ENCODE measurements around the gene SH3PXD2A. TPM values are rescaled to one million over a fixed set of nuclear protein-coding genes. Genes with fewer than 3 reads are reported as not detected.
A peak's percentile ranks its signal among the peaks of the same experiment; 100 is the strongest.

The SH3PXD2A gene, protein sequence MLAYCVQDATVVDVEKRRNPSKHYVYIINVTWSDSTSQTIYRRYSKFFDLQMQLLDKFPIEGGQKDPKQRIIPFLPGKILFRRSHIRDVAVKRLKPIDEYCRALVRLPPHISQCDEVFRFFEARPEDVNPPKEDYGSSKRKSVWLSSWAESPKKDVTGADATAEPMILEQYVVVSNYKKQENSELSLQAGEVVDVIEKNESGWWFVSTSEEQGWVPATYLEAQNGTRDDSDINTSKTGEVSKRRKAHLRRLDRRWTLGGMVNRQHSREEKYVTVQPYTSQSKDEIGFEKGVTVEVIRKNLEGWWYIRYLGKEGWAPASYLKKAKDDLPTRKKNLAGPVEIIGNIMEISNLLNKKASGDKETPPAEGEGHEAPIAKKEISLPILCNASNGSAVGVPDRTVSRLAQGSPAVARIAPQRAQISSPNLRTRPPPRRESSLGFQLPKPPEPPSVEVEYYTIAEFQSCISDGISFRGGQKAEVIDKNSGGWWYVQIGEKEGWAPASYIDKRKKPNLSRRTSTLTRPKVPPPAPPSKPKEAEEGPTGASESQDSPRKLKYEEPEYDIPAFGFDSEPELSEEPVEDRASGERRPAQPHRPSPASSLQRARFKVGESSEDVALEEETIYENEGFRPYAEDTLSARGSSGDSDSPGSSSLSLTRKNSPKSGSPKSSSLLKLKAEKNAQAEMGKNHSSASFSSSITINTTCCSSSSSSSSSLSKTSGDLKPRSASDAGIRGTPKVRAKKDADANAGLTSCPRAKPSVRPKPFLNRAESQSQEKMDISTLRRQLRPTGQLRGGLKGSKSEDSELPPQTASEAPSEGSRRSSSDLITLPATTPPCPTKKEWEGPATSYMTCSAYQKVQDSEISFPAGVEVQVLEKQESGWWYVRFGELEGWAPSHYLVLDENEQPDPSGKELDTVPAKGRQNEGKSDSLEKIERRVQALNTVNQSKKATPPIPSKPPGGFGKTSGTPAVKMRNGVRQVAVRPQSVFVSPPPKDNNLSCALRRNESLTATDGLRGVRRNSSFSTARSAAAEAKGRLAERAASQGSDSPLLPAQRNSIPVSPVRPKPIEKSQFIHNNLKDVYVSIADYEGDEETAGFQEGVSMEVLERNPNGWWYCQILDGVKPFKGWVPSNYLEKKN
- total RNA-seq (2014; rRNA removed; shearing (Covaris generic)) = 9.7 and 10.7 TPM in 2 replicates

DNA sequence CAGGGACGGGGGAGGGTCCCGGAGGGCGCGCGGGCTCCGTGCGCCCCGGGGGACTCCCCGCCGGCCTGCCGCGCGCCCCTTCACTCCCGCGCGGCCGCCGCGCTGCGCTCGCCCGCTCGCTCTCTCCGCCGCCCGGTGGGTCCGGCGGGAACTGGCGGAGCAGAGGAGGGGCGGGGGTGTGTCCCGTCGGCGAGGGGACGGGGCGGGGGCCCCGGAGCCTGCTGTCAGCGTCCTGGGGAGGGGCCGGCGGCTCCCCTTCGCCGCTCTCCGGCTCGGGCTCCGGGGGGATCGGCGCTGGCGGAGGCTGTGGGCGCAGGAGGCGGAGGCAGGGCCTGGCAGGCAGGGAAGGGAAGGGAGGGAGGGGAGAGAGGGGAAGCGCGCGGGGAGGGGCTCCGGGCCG lies at the start of gene SH3PXD2A:
Gene SH3PXD2A (minus strand): TSS at position 153 of the 400 bp plus-strand sequence. CDS start 310 bp downstream, outside the sequence.
- DNase-seq (ENCODE audit: low read depth) = peak; percentile 58

DNA sequence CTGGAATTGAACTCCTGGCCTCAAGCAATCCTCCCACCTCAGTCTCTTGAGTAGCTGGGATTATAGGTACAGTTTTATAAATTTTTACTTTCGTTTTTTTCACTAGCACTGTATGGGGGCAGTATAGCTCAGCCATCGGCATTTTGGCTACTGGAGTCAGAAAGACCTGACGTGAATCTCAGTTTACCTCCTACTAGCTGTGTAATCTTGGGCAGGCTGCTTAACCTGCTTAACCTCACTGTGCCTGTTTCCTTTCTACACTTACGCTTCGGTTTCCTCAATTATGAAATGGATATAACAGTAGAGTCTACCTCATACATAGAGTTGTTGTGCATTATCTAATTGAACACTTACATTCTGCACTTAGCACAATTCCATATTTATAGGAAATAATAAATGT lies 45.9 kb upstream of the SH3PXD2A start:
- no peak for DNase-seq (ENCODE audit: low read depth)

DNA sequence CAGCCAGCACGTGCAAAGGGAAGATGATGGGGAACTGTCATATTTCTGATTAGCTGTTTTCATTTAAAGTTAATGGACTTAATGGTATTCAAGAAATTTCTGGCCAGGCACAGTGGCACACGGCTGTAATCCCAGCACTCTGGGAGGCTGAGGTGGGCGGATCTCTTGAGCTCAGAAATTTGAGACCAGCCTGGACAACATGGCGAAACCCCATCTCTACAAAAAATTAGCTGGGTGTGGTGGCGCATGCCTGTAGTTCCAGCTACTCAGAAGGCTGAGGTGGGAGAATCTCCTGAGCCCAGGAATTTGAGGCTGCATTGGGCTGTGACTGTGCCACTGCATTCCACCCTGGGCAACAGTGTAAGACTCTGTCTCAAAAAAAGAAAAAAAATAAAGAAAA lies 43.9 kb upstream of the SH3PXD2A start:
- DNase-seq (ENCODE audit: low read depth) = no peak

DNA sequence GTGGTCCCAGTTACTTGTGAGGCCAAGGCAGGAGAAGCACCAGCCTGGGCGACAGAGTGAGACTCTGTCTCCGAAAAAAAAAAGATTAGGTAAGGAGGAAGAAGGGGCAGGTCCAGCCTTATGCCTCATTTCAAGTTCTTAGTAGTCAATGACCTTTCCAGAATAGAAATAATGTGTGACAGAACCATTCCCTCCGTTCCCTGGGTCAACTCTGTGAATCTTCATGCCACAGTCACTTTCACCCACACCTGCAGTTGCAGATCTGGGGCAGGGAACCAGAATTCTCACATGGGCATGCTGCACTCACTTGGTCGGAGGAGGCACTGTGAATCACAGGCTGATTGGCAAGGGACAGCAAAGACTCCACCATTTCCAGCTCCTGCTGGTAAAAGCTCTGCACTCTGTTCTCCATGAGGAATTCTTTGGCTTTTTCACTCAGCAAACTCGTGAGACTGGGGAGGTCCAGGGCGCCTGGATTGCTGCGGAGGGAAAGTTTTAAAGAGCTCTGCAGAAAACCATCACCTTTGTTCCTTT lies 41.9 kb upstream of the SH3PXD2A start:
- no peak for DNase-seq (ENCODE audit: low read depth)

DNA sequence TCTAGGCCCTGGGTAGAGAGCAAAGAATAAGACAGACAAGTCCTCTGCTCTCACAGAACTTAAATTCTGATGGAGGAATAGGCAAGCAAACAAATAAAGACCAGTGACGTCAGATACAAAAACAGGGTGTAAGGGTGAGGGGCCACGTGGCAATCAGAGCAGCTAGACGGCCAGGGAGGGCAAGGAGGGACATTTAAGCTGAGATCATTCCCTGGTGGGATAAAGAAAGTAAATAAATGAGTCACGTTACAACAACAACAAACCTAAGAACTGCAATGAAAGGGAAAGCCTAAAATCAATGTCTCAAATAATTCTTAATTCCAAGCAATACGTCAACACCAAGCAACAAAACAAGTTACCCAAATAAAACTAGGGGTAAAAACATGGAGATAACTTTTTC lies 40.8 kb upstream of the SH3PXD2A start:
- DNase-seq (ENCODE audit: low read depth) = no peak

DNA sequence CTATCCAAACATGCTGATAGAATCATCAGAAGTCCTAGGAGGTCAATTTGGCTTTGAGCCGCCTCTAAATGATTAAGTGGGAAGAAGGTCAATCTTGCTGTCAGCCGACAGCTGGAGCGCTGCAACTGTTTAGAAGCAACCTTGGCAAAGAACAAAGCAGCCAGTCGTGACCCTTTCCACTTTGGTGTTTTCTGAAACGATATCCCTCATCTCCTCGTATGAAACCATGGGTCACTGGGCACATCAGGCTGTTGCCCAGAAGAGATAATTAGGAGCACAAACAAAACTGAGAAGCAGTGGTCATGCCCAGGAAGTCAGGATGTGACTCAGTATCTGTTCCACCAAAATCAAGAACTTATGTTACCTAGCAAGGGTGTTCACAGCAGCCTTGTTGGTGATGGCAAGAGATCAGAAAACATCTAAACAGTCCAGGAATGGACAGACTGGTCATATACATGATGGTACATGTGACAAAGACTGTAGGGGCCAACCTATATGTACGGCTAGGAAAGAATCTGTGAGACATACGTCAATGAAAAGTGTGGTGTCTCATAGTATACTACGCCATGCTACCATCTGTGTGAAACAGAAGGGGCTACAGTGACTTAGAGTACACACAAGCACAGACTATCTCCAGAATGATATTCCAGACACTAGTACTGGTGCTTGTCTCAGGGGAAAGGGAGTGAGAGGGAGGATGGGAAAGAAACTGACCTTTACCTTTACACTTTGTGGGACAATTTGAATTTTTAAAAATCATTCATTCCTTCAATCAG lies 40.2 kb upstream of the SH3PXD2A start:
- DNase-seq (ENCODE audit: low read depth) = peak; percentile 99

DNA sequence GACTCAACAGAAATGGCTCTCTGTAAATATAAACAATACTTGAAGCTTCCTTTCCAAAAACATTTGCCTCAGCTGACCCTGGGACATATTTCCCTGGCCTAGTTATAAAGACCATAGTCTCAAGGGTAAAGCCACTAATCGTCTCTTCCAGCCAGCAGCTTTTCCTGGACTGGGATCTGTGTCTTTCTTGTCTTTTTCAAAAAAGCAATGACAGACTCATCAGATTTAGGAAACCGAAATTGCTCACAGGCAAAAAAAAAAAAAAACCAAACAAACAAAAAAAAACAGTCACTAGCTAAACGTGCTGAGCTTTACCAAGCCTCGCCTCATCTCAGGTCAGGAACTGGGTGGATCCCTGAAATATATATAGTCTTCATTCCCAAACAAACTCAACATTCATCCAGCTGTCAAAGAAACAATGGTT lies 39.1 kb upstream of the SH3PXD2A start:
- peak; percentile 75 for DNase-seq (ENCODE audit: low read depth)

DNA sequence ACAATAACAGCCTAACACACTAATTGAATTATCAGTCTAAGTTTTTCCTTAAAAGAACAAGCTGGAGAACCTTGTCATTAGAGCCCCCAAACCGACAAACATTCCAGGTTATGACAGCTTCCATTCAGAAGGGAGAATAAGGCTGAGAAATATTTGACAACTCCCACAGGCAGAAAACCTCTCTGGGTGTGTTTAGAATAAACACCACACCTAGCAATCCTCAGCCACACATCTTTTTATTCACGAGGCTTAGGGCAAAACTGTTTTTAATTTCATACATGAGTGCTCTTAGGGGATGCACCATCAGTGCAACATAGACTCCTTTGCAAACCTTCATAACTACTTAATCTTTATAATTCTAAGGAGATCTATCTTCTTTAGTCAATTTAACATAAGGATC lies 38.4 kb upstream of the SH3PXD2A start:
- DNase-seq (ENCODE audit: low read depth) = peak; percentile 36

DNA sequence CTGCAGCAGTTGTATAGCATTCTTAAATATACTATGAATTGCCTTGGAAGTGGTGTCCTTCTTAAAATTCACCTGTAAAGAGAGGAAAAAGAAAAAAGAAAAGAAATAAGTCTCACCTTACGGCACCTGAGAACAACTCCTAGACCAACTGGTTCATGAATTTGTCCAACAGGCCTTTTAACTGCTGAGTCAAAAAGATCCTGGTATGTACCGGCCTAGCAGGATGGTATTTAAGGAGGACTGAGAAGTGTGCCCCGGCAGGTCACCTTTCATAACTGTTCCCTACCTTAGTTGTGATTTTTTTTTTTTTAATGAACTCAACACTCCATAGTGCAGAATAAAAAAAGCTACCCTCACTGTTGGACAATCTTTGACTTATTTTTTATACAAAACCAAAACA lies 36.8 kb upstream of the SH3PXD2A start:
- DNase-seq (ENCODE audit: low read depth) = no peak

DNA sequence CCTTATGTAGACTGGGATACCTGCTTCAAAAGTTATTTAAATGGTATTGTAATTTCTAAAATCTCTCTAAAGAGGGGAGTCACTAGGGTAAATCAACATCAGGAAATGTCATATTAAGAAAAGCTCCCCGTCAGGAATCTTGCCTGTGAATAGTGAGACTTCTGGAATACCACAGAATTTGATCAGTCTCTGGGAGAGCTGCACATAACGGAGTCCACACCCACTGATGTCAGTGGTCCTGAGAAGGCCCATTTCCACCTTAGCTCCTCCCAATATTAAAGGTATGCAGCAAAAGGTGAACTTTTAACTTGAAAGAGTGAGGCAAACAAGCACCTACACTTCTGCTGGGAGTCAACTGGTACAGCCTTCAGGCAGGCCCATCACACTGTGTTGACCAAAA lies 35.3 kb upstream of the SH3PXD2A start:
- DNase-seq (ENCODE audit: low read depth) = no peak

DNA sequence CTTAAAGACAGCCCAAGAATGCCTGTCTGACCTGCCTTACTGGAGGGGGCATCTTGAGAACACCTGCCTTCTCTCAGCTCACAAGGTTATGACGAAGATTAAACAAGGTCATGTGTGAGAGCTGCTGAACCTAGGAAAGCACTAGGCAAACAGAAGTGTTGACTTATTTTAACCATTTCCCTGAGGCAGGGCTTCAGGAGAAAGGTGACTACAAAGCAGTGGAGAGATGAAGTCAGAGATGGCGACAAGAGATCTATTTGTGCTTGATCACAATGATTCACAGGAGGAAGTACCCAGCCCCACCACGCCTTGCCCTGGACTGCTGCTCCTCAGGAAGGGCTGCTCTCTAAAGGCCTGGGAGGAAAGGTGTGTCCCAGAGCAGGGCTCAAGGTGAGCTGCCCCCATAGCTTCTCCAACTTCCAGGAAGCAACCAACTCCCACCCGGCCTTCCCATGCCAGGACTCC lies 34.9 kb upstream of the SH3PXD2A start:
- DNase-seq (ENCODE audit: low read depth) = no peak

DNA sequence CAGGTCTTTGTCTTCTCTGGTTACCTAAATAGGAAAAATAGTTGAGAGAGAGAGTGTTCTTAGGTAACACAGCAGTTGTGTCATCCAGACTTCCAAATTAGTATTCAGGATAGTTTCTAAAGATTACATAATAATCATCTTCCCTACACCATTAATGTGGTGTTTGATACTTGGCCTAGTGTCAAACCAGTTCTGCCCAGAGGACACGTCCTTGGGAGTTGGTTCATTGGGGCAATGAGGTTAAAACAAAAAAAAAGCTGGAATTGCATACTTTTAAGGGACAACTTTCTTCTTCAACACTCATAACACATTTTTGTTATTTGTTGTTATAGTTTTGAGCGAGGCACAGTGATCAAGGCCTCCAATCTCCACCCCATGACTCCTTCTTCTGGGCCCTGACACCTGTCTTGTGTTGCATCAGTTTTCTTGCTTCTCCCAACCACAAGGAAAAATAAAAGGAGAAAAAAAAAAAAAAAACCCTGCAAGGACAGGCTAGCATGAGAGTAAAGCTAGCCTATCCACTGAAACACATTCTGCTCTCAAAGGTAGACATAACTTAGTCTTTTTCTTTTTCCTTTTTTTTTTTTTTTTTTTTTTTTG lies 33.8 kb upstream of the SH3PXD2A start:
- no peak for DNase-seq (ENCODE audit: low read depth)

DNA sequence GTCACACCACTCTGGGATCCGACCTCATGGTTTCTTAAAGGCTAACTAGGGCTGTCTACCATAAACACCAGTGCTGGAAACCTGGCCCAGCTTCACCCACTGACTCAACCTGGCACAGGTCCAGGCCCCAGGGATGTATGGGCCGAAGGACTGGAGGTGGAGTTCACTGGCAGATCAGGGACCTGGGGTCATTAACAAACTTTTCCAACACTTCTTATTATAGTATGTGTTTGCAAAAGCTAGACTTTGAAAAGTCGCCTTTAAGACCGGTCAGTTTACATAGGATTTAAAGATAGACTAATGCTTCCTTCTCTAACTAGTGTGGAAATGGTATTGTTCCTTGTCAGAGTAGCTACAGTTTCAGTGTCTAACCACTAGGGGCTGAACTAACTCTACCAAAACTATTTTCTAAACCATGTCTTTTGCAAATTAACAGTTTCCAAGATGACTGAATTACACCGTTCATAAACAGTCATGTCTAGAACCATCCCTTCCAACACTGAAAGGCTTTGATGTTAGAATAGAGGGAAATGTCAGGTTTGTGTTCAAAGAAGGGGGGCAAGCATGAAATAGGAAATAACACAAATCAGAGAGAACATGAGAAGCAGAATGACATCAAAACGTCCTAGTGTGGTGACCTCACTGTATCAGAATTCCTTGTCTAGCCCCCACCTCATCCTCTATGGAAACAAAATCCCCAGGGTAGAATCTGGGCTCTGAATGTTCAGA lies 32.9 kb upstream of the SH3PXD2A start:
- peak; percentile 83 for DNase-seq (ENCODE audit: low read depth)

DNA sequence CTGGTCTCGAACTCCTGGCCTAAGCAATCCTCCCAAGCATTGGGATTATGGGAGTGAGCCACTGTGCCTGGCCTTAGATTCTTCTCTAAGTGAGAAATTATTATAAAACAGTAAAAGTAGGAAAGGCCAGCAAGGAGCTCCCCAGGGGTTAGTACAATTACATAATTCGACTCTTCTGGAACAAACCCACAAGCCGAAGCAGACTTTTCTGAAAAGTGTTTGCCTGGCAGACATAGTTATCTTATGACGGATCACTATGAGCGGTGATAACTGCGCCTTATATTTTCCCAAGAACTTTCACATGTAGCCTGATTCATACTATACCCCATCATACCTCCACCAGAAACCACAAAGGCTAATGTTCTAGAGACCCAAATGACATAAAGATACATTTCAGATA lies 30.2 kb upstream of the SH3PXD2A start:
- no peak for DNase-seq (ENCODE audit: low read depth)

DNA sequence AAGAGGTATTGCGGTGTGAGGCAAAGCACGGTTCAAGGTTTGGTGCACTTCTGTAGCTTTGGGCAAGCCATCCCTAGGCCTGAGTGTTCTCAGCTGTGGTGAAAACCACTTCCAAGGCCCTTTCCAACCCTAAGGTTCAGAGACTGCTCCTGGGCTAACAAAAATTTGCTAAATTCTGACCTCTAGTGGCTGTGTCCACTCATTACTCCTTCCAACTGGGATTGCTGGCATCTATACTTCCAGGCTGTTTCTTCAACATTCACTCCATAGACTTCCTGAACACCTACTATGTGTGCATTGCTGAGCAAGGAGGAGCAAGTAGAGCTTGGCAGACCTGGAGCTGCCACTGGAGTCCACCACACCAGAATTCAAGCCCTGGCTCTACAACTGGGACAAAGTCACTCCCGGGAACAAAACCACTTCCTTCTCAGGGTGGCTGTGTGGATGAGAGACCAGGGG lies 29.3 kb upstream of the SH3PXD2A start:
- DNase-seq (ENCODE audit: low read depth) = peak; percentile 66

DNA sequence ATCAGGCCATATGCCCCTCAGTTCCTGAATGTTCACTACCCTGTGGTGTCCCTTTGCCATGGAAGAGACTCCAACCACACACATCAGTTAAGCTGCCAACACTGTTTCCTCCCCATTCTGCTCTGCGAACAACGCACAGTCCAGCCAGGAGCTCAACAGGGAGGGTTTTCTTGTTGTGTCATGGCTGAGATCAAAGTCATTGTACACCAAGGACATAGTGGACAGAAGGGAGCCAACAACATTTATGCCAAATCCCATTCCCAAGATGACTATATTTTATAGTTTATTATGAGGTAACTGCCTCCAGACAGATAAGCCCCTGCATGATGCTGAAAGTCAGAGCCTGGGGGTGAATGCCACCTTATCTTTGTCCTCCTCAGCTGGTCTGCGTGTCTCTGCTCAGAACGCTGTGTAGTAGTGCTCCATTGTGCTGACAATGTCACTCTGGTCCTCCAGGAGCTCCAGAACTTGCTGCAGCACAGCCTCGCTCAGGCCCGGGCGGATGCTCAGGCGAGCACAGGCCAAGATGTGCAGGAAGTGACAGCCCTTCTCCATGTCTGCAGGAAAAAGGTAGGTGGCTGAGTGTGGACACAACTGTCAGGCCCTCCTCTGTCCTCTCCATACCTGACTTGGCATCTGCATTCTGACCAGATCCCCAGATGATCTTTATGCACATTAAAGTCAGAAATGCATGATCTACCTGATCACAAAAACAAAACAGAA lies 27.1 kb upstream of the SH3PXD2A start:
- no peak for DNase-seq (ENCODE audit: low read depth)

DNA sequence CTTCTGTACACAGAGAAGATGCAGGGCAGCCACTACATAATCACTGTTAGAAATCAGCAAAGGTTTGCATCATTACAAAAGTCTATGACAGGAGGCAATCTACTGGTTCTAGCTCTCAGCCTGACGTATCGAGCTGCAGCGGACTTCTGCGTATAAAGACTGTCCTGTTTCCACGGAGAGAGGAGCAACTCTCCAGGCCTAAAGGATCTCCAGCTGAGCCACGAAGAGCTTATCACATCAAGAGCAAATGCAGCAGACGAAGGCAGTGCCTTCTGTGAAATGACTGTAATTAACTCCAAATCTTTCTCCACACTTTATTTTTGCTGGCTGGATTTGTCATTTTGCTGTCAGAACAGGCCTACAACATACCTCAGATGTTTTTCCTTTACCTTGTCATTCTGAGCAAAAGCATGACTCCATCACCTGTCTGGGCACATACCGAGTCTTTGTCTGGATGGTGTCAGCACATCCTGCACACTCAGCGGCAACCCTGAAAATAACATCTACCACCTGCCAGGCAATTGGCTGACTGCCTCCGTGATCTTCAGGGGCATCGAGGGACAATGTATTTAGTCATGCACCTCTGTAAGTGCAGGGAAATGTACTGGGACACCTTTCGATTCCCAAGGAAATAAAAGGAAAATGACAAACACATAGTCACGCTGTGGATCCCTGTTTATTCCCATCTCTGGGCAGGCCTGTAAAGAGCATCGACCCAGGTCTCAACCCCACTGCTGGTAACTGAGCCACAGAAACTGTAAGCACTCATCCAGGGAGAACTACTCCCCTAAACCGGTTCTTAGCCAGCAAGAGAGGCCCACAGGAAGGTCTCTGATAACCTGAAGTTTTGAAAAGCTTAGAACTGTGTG lies 26.3 kb upstream of the SH3PXD2A start:
- no peak for DNase-seq (ENCODE audit: low read depth)

DNA sequence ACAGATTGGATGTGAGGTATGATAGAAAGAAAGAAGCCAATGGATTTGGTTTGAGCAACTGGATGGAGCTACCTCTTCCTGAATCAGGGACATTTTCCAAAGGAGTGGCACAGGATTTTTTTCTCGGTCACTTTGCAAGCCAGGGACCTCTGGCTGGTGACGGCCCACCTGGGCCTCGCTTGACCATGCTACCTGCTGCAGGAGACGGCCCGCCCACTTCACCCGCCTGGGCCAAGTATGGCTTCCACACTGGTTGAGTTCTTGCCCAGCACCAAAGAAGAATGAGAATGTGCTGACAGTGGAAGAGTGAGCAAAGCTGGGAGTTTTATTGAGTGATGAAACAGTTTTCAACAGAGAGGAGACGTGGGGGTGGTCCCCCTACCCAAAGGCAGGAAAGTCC lies 24.5 kb upstream of the SH3PXD2A start:
- DNase-seq (ENCODE audit: low read depth) = no peak
